C4-2B (cell line): ENCODE measurements around the gene CFAP58.

Source experiments
- H3K27ac ChIP-seq: fragments of 450-650 bp; 2 replicates; pipeline ENCODE4 v1.5.1; 2017
- ZFX ChIP-seq: fragments of 450-650 bp; IDR thresholded peaks from 2 replicates; pipeline ENCODE4 v1.6.1; 2017
- TF ChIP-seq, protein P1 (sequence below): fragments of 450-650 bp; conservative IDR thresholded peaks from 2 replicates; pipeline ENCODE4 v1.5.1; 2017; ENCODE audit warnings: mild to moderate bottlenecking

CFAP58 gene

DNA sequence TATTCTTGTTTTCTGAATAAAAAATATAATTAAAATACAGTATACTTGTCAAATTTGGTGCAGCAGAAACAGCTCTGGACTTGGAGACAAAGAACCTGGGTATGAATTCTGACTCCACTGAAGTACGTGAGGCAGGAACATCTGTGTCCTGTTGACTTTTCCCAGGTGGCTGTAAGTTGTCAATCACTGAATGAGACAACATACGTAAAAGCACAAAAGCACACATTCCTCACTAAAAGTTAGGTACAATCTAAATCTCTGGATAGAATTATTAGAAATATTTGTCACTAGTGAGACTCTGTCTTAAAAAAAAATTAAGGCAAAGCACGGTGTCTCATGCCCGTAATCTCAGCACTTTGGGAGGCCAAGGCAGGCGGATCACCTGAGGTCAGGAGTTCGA, 18.1 kb downstream of the CFAP58 start:
- TF ChIP-seq ZFX, result no peak
- TF ChIP-seq, protein P1, sequence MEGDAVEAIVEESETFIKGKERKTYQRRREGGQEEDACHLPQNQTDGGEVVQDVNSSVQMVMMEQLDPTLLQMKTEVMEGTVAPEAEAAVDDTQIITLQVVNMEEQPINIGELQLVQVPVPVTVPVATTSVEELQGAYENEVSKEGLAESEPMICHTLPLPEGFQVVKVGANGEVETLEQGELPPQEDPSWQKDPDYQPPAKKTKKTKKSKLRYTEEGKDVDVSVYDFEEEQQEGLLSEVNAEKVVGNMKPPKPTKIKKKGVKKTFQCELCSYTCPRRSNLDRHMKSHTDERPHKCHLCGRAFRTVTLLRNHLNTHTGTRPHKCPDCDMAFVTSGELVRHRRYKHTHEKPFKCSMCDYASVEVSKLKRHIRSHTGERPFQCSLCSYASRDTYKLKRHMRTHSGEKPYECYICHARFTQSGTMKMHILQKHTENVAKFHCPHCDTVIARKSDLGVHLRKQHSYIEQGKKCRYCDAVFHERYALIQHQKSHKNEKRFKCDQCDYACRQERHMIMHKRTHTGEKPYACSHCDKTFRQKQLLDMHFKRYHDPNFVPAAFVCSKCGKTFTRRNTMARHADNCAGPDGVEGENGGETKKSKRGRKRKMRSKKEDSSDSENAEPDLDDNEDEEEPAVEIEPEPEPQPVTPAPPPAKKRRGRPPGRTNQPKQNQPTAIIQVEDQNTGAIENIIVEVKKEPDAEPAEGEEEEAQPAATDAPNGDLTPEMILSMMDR, result no peak
- H3K27ac ChIP-seq, result no peak overlapping the region

DNA sequence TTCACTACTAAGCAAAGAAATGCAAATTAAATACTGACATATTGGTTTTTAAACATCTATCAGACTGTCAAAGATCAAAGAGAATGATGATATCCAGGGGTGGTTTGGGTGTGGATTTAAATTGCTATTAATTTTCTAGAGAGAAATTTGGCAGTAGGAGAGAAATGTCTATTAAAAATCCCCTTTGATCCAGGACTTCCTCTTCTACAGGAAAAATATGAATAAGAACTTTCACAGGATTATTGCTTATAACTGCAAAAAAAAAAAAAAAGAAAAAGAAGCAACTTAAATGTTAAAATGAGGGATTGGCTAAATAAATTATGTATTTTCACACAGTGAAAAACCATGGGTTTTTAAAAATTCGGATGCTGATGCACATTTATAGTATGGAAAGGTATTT, 21.0 kb downstream of the CFAP58 start:
- TF ChIP-seq ZFX, result no peak
- TF ChIP-seq, protein P1, result no peak
- no peak overlapping the region for H3K27ac ChIP-seq

GRCh38 chr10:104376784-104377300, 23.2 kb downstream of the CFAP58 start:
- TF ChIP-seq, protein P1, result no peak
- no peak for TF ChIP-seq ZFX
- H3K27ac ChIP-seq, result no peak overlapping the region

DNA sequence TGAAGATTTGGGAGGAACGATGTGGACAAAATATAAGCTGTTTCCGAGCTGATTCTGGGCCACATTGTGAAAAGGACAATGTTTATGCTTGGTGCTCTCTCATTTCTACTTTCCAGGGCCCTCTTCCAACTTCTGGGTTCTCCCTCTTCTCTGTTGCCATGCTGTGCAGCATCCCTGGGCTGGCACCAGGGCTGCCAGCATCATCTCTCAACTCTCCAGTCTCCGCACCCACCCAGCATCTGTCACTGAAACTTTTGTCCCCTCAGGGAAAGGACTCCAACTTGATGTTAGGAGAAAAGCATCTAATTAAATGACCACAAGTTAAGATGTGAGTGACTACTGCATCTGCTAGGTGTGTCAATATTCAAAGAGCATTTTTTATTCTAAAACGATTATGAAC, 26.7 kb downstream of the CFAP58 start:
- TF ChIP-seq, protein P1, result no peak
- TF ChIP-seq ZFX, result no peak
- no peak overlapping the region for H3K27ac ChIP-seq

GRCh38 chr10:104387130-104387888, 33.7 kb downstream of the CFAP58 start:
- TF ChIP-seq, protein P1, result no peak
- TF ChIP-seq ZFX, result no peak
- H3K27ac ChIP-seq, result no peak overlapping the region

GRCh38 chr10:104388830-104389229, 35.2 kb downstream of the CFAP58 start:
- no peak for TF ChIP-seq ZFX
- TF ChIP-seq, protein P1, result no peak
- no peak overlapping the region for H3K27ac ChIP-seq

DNA sequence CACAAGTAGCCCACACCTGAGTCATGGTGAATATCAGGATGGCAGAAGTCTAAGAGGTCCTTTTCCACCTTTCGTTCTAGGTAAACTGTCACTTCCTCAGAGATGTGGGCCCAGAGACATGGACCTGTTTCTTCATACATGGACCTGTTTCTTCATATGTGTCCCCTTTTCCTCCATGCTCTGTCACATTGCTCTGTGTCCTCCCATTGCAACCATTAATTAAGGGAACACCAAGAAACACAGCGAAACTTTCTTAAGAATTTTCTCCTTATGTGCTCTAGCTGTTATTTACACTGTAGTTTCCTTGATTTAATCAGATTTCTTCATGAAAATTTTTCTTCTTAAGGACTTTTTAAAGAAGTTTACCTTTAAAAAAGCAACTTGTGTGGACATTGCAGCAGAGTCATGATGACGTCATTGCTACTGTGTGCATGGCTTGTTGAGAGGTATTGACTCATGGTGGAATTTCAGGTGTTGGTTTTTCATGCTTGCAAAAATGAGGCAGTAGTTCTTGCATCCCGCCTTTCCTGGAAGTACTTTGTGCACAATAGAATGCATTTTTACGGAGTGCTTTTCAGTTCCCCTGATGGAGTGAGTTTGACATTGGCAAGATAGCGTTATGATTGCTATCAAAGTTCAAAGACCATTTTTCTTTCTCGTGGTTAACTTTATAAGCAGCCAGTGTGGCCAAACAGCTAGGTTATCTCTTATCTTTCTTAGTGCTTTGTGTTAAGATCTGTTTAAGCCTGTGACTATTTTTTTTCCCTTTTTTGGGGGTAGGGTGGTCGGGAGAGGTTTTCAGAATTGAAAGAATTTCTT, 37.7 kb downstream of the CFAP58 start:
- TF ChIP-seq, protein P1, result no peak
- no peak for TF ChIP-seq ZFX
- no peak overlapping the region for H3K27ac ChIP-seq
